ENCODE data around the gene ZNF182.
"Not testable (repeated sequence)": the region's sequence is repeated elsewhere in the genome, so short reads cannot be mapped to it uniquely, and the experiment has no call there.

The ZNF182 gene

DNA sequence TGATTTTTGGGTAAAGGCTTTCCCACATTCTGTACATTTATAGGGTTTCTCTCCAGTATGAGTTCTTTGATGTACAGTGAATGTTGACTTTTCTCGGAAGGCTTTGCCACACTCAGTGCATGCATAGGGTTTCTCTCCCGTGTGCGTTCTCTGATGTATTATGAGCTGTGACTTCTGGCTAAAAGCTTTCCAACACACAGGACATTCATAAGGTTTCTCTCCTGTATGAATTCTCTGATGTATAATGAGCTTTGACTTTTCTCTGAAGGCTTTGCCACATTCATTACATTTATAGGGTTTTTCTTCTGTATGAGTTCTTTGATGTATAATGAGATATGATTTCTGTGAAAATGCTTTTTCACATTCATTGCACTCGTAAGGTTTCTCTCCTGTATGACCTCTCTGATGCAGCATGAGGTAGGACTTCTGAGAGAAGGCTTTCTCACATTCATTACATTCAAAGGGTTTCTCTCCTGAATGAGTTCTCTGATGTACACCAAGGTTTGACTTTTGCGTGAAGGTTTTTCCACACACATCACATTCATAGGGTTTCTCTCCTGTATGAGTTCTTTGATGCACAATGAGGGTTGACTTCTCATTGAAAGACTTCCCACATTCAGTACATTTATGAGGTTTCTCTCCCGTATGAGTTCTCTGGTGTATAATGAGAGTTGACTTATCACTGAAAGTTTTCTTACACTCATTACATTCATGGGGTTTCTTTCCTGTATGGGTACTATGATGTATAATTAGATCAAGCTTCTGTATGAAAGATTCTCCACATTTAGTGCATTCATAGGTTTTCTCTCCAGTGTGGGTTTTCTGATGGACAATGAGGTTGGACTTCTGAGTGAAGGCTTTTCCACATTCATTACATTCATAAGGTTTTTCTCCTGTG lies 27.3 kb downstream of the ZNF182 start:
- H3K27ac ChIP-seq, result no peak overlapping the region
- TF ChIP-seq CTCF (conservative IDR thresholded peaks at IDR 0.05), result no peak
- no peak for TF ChIP-seq ZFX (IDR thresholded peaks at IDR 0.05)

GRCh38 chrX:47973235-47973634 lies 30.6 kb downstream of the ZNF182 start:
- no peak for TF ChIP-seq ZFX (IDR thresholded peaks at IDR 0.05)
- no peak for TF ChIP-seq CTCF (conservative IDR thresholded peaks at IDR 0.05)
- H3K27ac ChIP-seq, result no peak overlapping the region

- H3K27ac ChIP-seq, result not testable (repeated sequence)
Observed at GRCh38 chrX:47965526-47965925, 38.3 kb downstream of the ZNF182 start.

- not testable (repeated sequence) for H3K27ac ChIP-seq
Observed at GRCh38 chrX:47961830-47962229, 42.0 kb downstream of the ZNF182 start.

- no peak overlapping the region for H3K27ac ChIP-seq
- TF ChIP-seq ZFX (IDR thresholded peaks at IDR 0.05), result no peak
- TF ChIP-seq CTCF (conservative IDR thresholded peaks at IDR 0.05), result no peak
Observed at GRCh38 chrX:47960406-47960805, 43.4 kb downstream of the ZNF182 start.

- no peak overlapping the region for H3K27ac ChIP-seq
- TF ChIP-seq CTCF (conservative IDR thresholded peaks at IDR 0.05) (peak; percentile 15; the same call in 1 of the 2 replicates), ZFX (IDR thresholded peaks at IDR 0.05) (no peak)
Observed at GRCh38 chrX:47958761-47959342, 44.9 kb downstream of the ZNF182 start.

- not testable (repeated sequence) for H3K27ac ChIP-seq
Observed at GRCh38 chrX:47958206-47958605, 45.6 kb downstream of the ZNF182 start.

DNA sequence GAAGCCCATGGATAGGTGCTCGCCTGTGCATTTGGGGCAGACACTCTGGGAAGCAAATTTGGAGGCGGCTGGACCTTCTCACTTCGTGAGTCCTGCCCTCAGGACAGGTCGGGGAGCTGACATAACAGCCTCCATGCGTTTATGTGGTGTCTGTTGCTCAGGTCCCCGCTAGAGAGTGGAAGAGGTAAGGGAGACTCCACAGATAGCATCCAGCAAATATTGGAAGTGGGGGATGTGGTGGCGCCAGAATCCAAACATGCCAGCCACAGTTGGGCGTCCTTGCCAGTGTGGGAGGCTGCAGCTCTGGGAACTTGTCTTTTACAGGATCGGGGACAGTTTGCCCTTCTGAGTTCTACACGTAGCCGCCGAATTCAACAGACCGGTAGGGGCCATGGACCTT lies 47.8 kb downstream of the ZNF182 start:
- H3K27ac ChIP-seq, result no peak overlapping the region
- TF ChIP-seq ZFX (IDR thresholded peaks at IDR 0.05) (no peak), CTCF (conservative IDR thresholded peaks at IDR 0.05) (no peak)

GRCh38 chrX:47955295-47955694 lies 48.5 kb downstream of the ZNF182 start:
- H3K27ac ChIP-seq, result not testable (repeated sequence)
